Progenitor cell of endocrine pancreas (in vitro differentiated cells): Measurements from ENCODE around the gene ZNF135. TPM values are rescaled to one million over a fixed set of nuclear protein-coding genes. Genes with fewer than 3 reads are reported as not detected.

Experiments used
- DNase-seq: peaks from one replicate; pipeline ENCODE4 v3.0.0; 2021; ENCODE audit warnings: low spot score; ENCODE audit not compliant: unreplicated experiment
- H3K27ac Mint-ChIP-seq: 2 replicates; pipeline ENCODE4 v1.8.0; 2021; ENCODE audit warnings: mild to moderate bottlenecking, moderate library complexity, mixed read lengths
- H3K27me3 Mint-ChIP-seq: 2 replicates; pipeline ENCODE4 v1.8.0; 2021; ENCODE audit warnings: mixed read lengths
- H3K36me3 Mint-ChIP-seq: 2 replicates; pipeline ENCODE4 v1.8.0; 2022; ENCODE audit warnings: mixed read lengths; ENCODE audit not compliant: insufficient read depth
- H3K4me1 Mint-ChIP-seq: 2 replicates; pipeline ENCODE4 v1.8.0; 2021; ENCODE audit warnings: low read depth, mixed read lengths
- H3K4me3 Mint-ChIP-seq: 2 replicates; pipeline ENCODE4 v1.8.0; 2021; ENCODE audit warnings: low read depth, mild to moderate bottlenecking, moderate library complexity, mixed read lengths
- H3K9me3 Mint-ChIP-seq: 2 replicates; pipeline ENCODE4 v1.8.0; 2021; ENCODE audit warnings: low read depth, mixed read lengths
- long read RNA-seq: library from polyadenylated mRNA; unstranded; transcript quantifications from one replicate; pipeline ENCODE4 v2.0.0, GENCODE V29; 2020
- total RNA-seq: library from RNA; stranded (reverse); gene quantifications from 2 replicates; pipeline ENCODE4 v1.2.1, GENCODE V29; 2021
- TF ChIP-seq, protein P1 (sequence below): fragments of 200-600 bp; sonication (generic); IDR thresholded peaks from one replicate; pipeline ENCODE4 v1.5.0; 2021; ENCODE audit warnings: antibody characterized with exemption, mild to moderate bottlenecking; ENCODE audit not compliant: unreplicated experiment

The ZNF135 gene
- 17.3 and 17.9 TPM in 2 replicates for total RNA-seq
- long read RNA-seq, transcript ZNF135-201 (5 exons, 3,025 nt): major isoform, 18 of 66 reads
- long read RNA-seq, partial matches to known transcripts: 25 of 66 reads
- long read RNA-seq, other reads (novel, unspliced or antisense): 17 of 66 reads

DNA sequence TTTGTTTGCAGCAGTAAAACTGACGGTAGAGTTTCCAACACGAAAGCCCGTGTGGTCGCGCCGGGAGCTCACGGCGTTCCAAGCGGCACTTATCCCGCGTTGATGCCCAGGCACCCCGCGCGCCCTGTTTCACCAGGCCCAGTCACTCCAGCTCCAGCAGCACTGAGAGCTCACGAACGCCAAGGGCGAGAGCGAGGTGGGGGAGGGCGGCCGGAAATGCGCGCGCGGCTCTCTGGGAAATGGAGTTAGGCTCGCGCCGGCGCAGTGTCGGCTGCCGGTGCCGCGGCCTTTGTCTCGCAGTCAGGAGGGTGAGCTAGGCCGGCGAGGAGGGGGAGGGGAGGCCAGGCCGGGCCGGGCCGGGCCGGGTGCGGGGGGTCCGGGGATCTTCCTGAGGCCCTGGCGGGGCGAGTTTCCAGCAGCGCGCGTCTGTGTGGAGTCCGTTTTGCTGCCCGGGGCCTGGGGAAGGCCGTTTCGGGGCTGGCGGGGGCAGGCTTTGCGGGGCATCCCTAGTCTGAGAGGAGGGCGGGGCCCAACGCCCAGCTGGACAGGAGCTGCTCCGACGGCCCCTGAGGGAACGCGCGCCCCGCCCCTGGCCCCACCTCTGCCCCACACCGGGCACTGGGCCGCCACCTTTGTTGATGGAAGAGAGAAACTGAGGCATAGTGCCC, at the start of gene ZNF135:
Gene ZNF135 (plus strand): TSS at position 280 of the 668 bp plus-strand sequence. CDS start 721 bp downstream, outside the sequence.
- TF ChIP-seq, protein P1, sequence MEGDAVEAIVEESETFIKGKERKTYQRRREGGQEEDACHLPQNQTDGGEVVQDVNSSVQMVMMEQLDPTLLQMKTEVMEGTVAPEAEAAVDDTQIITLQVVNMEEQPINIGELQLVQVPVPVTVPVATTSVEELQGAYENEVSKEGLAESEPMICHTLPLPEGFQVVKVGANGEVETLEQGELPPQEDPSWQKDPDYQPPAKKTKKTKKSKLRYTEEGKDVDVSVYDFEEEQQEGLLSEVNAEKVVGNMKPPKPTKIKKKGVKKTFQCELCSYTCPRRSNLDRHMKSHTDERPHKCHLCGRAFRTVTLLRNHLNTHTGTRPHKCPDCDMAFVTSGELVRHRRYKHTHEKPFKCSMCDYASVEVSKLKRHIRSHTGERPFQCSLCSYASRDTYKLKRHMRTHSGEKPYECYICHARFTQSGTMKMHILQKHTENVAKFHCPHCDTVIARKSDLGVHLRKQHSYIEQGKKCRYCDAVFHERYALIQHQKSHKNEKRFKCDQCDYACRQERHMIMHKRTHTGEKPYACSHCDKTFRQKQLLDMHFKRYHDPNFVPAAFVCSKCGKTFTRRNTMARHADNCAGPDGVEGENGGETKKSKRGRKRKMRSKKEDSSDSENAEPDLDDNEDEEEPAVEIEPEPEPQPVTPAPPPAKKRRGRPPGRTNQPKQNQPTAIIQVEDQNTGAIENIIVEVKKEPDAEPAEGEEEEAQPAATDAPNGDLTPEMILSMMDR: no peak
- H3K27me3 Mint-ChIP-seq: peaks cover 6% of the 10 kb centered on the region
- H3K27ac Mint-ChIP-seq: peak within 1 kb of the TSS; percentile 98
- peaks cover 3% of the 10 kb centered on the region for H3K4me1 Mint-ChIP-seq
- H3K36me3 Mint-ChIP-seq: peaks cover 40% of the 10 kb centered on the region
- DNase-seq: peak; percentile 73
- H3K4me3 Mint-ChIP-seq: peak within 1 kb of the TSS; percentile 76
- peaks cover 36% of the 10 kb centered on the region for H3K9me3 Mint-ChIP-seq

DNA sequence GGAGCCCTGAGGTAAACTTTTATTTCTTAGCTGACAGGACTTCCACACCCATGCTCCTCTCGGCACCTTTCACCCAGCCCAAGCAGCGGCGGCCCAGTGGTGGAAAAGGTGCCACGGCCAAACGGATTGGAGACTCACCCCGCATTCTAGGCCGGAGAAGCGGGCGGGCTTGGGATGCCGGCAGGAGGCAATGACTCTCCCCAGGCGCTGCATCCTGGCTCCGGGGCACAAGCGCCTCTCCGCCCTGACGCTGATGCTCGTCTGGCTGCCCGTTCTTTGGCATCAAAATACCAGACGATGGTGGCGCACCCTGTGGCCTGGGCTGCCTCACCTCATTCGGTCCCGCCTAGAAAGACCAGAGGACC, 49.8 kb upstream of the ZNF135 start:
- Mint-ChIP-seq H3K9me3 (peaks cover 62% of the 10 kb centered on the region), H3K27ac (peak overlapping the region; percentile 59), H3K4me1 (no peaks in the 10 kb centered on the region), H3K27me3 (no peaks in the 10 kb centered on the region), H3K4me3 (no peak overlapping the region), H3K36me3 (peaks cover 75% of the 10 kb centered on the region)
- DNase-seq: no peak
- TF ChIP-seq, protein P1: no peak

DNA sequence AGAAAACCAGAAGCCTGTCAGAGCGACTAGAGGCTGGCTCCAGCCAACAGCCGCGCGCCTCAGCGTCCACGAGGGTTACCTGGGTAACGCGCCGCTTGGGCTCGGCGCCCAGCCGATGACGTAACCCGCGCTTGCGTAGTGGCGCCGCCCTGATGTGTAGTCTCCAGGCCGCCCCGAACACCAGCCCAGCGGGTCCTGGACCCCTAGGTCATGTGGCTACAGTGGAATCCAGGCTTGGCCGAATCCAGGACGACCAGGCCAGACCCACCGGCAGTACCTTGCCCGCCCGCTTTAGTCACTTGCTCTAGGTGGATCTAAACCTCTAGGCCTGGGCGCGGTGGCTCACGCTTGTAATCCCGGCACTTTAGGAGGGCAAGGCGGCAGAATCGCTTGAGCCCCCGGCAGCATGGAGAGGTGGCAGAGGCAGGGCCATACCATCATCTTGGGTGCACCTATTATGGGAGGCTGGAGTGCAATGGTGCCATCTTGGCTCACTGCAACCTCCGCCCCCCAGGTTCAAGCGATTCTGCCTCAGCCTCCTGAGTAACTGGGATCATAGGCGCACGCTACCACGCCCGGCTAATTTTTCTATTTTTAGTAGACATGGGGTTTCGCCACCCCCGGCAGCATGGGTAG, 49.3 kb upstream of the ZNF135 start:
- Mint-ChIP-seq H3K27ac (no peak overlapping the region), H3K9me3 (peaks cover 58% of the 10 kb centered on the region), H3K4me3 (no peak overlapping the region), H3K27me3 (no peaks in the 10 kb centered on the region), H3K4me1 (no peaks in the 10 kb centered on the region), H3K36me3 (peaks cover 72% of the 10 kb centered on the region)
- no peak for DNase-seq
- TF ChIP-seq, protein P1: no peak

DNA sequence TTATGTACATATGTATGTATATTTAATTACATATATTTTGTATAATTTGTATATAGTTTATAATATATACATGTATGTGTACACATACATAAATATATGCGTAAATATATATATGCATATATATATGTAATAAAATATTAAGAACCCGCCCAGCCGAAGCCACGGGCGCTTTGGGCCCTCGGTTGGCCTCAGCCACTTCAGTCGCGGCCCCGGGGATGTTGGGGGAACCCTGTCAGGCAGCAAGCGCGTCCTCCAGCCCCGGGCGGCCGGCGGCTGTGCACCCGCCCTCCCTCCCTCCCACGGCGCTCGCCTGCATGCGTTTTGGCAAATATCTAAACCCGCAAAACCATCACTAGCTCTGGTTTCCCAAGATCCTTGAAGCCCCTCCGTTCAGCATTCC, 48.6 kb upstream of the ZNF135 start:
- Mint-ChIP-seq H3K9me3 (peaks cover 54% of the 10 kb centered on the region), H3K27me3 (no peaks in the 10 kb centered on the region), H3K36me3 (peaks cover 68% of the 10 kb centered on the region), H3K4me3 (no peak overlapping the region), H3K4me1 (peaks cover 2% of the 10 kb centered on the region), H3K27ac (peak overlapping the region; percentile 64)
- DNase-seq: no peak
- TF ChIP-seq, protein P1: no peak

DNA sequence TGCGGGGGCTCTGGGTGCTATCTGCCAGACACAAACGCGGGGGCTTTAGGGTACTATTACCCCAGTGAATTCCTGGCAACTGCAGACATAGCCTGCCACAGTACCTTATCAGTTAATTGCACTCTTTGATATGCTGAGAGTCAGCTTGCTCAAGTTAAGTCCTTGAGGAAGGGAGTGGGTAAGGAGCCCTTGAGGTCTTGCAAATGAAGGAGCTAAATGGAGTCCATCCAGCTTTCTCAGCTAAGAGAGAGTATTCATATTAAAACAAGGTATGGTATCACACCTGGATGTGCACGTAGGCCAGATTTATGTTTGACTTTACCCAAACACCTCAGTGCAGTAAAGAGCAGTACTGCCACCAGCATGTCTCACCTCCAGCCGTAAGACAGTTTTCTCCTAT, 44.9 kb upstream of the ZNF135 start:
- TF ChIP-seq, protein P1: no peak
- H3K4me3 Mint-ChIP-seq: no peak overlapping the region
- DNase-seq: no peak

More for the DNA sequence above, 44.9 kb upstream of the ZNF135 start:
- peaks cover 35% of the 10 kb centered on the region for H3K9me3 Mint-ChIP-seq
- H3K27ac Mint-ChIP-seq: peak overlapping the region; percentile 24
- no peaks in the 10 kb centered on the region for H3K27me3 Mint-ChIP-seq
- peaks cover 3% of the 10 kb centered on the region for H3K4me1 Mint-ChIP-seq
- peaks cover 47% of the 10 kb centered on the region for H3K36me3 Mint-ChIP-seq
